Caco-2 (cell line): Measurements from ENCODE around the gene ABCB1. TPM values are rescaled to one million over a fixed set of nuclear protein-coding genes. Genes with fewer than 3 reads are reported as not detected.
"Not testable (repeated sequence)": the region's sequence is repeated elsewhere in the genome, so short reads cannot be mapped to it uniquely, and the experiment has no call there.

Source experiments
- BruUV-seq: library from RNA; stranded (reverse); fragments of 400-500 nt; replicated peaks from 2 replicates; lab custom pipeline; 2021; lab: Mats Ljungman, UMichigan
- CTCF ChIA-PET: fragments of 300-600 bp; sonication (Branson Sonifier 250); formaldehyde crosslinking; loops from one replicate; lab custom pipeline; 2022; ENCODE audit warnings: antibody characterized with exemption; lab: Charles Lee
- POLR2A ChIA-PET: fragments of 300-600 bp; sonication (Branson Sonifier 250); formaldehyde crosslinking; loops from one replicate; lab custom pipeline; 2022; ENCODE audit warnings: antibody characterized with exemption; lab: Charles Lee
- DNase-seq, 2 experiments: peaks; one replicate each; pipeline versions ENCODE4 v3.0.0 to v3.0.0-alpha.2; 2020 to 2022
- H3K27me3 ChIP-seq: replicated peaks from 2 replicates; pipeline ENCODE4 v1.6.0; 2011; ENCODE audit warnings: low read length; ENCODE audit not compliant: control insufficient read depth, insufficient read depth
- H3K36me3 ChIP-seq: 2 replicates; pipeline ENCODE4 v1.5.1; 2011; ENCODE audit warnings: low read length; ENCODE audit not compliant: control insufficient read depth, insufficient read depth
- H3K4me1 ChIP-seq: fragments of 250-450 bp; sonication (Bioruptor Pico); 2 replicates; pipeline ENCODE4 v1.5.1; 2020; ENCODE audit warnings: mild to moderate bottlenecking
- H3K4me3 ChIP-seq: 2 replicates; pipeline ENCODE4 v1.5.1; 2011; ENCODE audit warnings: low read depth, mild to moderate bottlenecking, control low read depth, low read length
- H3K9me3 ChIP-seq: fragments of 250-450 bp; sonication (Bioruptor Pico); 2 replicates; pipeline ENCODE4 v1.5.1; 2020; ENCODE audit warnings: mild to moderate bottlenecking, moderate library complexity
- H3K27ac Mint-ChIP-seq: one replicate; pipeline ENCODE4 v1.8.0; 2022; ENCODE audit warnings: mixed read lengths; ENCODE audit not compliant: unreplicated experiment
- H3K27me3 Mint-ChIP-seq: one replicate; pipeline ENCODE4 v1.8.0; 2022; ENCODE audit warnings: mixed read lengths; ENCODE audit not compliant: insufficient read depth, unreplicated experiment
- H3K36me3 Mint-ChIP-seq: one replicate; pipeline ENCODE4 v1.8.0; 2022; ENCODE audit warnings: mild to moderate bottlenecking, mixed read lengths; ENCODE audit not compliant: insufficient read depth, unreplicated experiment
- H3K4me1 Mint-ChIP-seq: one replicate; pipeline ENCODE4 v1.8.0; 2022; ENCODE audit warnings: low read depth, mixed read lengths; ENCODE audit not compliant: unreplicated experiment
- H3K4me3 Mint-ChIP-seq: one replicate; pipeline ENCODE4 v1.8.0; 2022; ENCODE audit warnings: mild to moderate bottlenecking, moderate library complexity, mixed read lengths; ENCODE audit not compliant: unreplicated experiment
- H3K9me3 Mint-ChIP-seq: one replicate; pipeline ENCODE4 v1.8.0; 2022; ENCODE audit warnings: mixed read lengths; ENCODE audit not compliant: unreplicated experiment
- CTCF ChIP-seq, 2 experiments: fragments of 200-600 bp in 1 of 2; IDR thresholded peaks; 1 replicate in 1 of 2; 2 replicates in 1 of 2; pipeline versions ENCODE4 v1.5.1 to v1.8.0; 2011 to 2022; ENCODE audit warnings: antibody characterized with exemption in 1 of 2, control low read depth in 1 of 2, inconsistent platforms in 1 of 2, low read depth in 1 of 2, low read length in 1 of 2, mild to moderate bottlenecking in 1 of 2, moderate library complexity in 1 of 2; ENCODE audit not compliant: insufficient read depth in 1 of 2, severe bottlenecking in 1 of 2, unreplicated experiment in 1 of 2
- intact Hi-C: fragments of 100-400 bp; cut with micrococcal nuclease; formaldehyde crosslinking; loops from one replicate; pipeline ENCODE4 v1.10.0; 2022; ENCODE audit not compliant: unreplicated experiment
- total RNA-seq: library from RNA; stranded (reverse); gene quantifications from 2 replicates; pipeline ENCODE4 v1.2.3, GENCODE V29; 2022

Gene ABCB1
- total RNA-seq, 1 experiment from 2014 or later: 34.6 TPM

- intact Hi-C loops, H3K36me3 Mint-ChIP-seq, H3K9me3 Mint-ChIP-seq, POLR2A ChIA-PET, H3K4me1 ChIP-seq, H3K27me3 Mint-ChIP-seq, BruUV-seq, H3K27ac Mint-ChIP-seq, H3K9me3 ChIP-seq, H3K27me3 ChIP-seq, H3K4me1 Mint-ChIP-seq, H3K36me3 ChIP-seq: not testable (repeated sequence)
- CTCF ChIA-PET: interaction anchor here (0.6 kb wide), 1 partner anchor 13 kb away, joined by 4 read pairs; no protein-coding TSS in a partner anchor
- DNase-seq: peak; percentile 30 to 53
- H3K4me3 Mint-ChIP-seq: peak overlapping the region; percentile 58
- peak overlapping the region; percentile 15 for H3K4me3 ChIP-seq
Measured at GRCh38 chr7:87464830-87465533, 135.7 kb downstream of the ABCB1 start.

GRCh38 chr7:87463982-87464381, 136.7 kb downstream of the ABCB1 start:
- ChIA-PET CTCF (interaction anchor here (0.5 to 0.7 kb wide), 2 partner anchors 313 to 593 kb away, joined by 3 read pairs; no protein-coding TSS in a partner anchor), POLR2A (no interaction called here)
- H3K36me3 Mint-ChIP-seq: no peaks in the 10 kb centered on the region
- H3K9me3 Mint-ChIP-seq: peaks cover 9% of the 10 kb centered on the region
- H3K9me3 ChIP-seq: no peaks in the 10 kb centered on the region
- intact Hi-C loops: no loop called here
- no peak for DNase-seq
- no peak overlapping the region for H3K4me3 Mint-ChIP-seq
- no peak overlapping the region for H3K27ac Mint-ChIP-seq
- H3K27me3 ChIP-seq: no peaks in the 10 kb centered on the region
- H3K4me3 ChIP-seq: no peak overlapping the region
- no peaks in the 10 kb centered on the region for H3K4me1 Mint-ChIP-seq
- peaks cover 2% of the 10 kb centered on the region for H3K27me3 Mint-ChIP-seq
- no peak for TF ChIP-seq CTCF (IDR thresholded peaks at IDR 0.05; ENCODE audit: insufficient read depth in 1 of 2, low read depth in 1 of 2, low read length in 1 of 2, severe bottlenecking in 1 of 2, unreplicated experiment in 1 of 2)
- no TSS peak for BruUV-seq
- no peaks in the 10 kb centered on the region for H3K36me3 ChIP-seq
- no peaks in the 10 kb centered on the region for H3K4me1 ChIP-seq

- H3K27me3 ChIP-seq, H3K9me3 Mint-ChIP-seq, DNase-seq, H3K4me1 ChIP-seq, intact Hi-C loops, H3K36me3 ChIP-seq, H3K27ac Mint-ChIP-seq, H3K4me1 Mint-ChIP-seq, H3K27me3 Mint-ChIP-seq, H3K4me3 ChIP-seq, BruUV-seq, CTCF ChIA-PET, H3K36me3 Mint-ChIP-seq, H3K9me3 ChIP-seq, POLR2A ChIA-PET, H3K4me3 Mint-ChIP-seq: not testable (repeated sequence)
Measured at GRCh38 chr7:87460444-87460843, 140.2 kb downstream of the ABCB1 start.

- ChIA-PET CTCF (no interaction called here), POLR2A (no interaction called here)
- Mint-ChIP-seq H3K27me3 (peaks cover 2% of the 10 kb centered on the region), H3K36me3 (no peaks in the 10 kb centered on the region), H3K27ac (no peak overlapping the region), H3K9me3 (no peaks in the 10 kb centered on the region), H3K4me1 (no peaks in the 10 kb centered on the region), H3K4me3 (no peak overlapping the region)
- Histone ChIP-seq H3K36me3 (no peaks in the 10 kb centered on the region), H3K4me1 (peaks cover 5% of the 10 kb centered on the region; the same call in 1 of the 2 replicates), H3K27me3 (no peaks in the 10 kb centered on the region), H3K4me3 (no peak overlapping the region), H3K9me3 (no peaks in the 10 kb centered on the region)
- intact Hi-C loops: no loop called here
- no peak for TF ChIP-seq CTCF (IDR thresholded peaks at IDR 0.05; ENCODE audit: insufficient read depth in 1 of 2, low read depth in 1 of 2, low read length in 1 of 2, severe bottlenecking in 1 of 2, unreplicated experiment in 1 of 2)
- no TSS peak for BruUV-seq
- no peak for DNase-seq
Measured at GRCh38 chr7:87459941-87460340, 140.7 kb downstream of the ABCB1 start.
